Caco-2 (cell line): ENCODE results near the gene SCN7A. TPM values are rescaled to one million over a fixed set of nuclear protein-coding genes. Genes with fewer than 3 reads are reported as not detected.
A peak's percentile ranks its signal among the peaks of the same experiment; 100 is the strongest.

Experiments used
- BruUV-seq: library from RNA; stranded (reverse); fragments of 400-500 nt; replicated peaks from 2 replicates; lab custom pipeline; 2021; lab: Mats Ljungman, UMichigan
- CTCF ChIA-PET: fragments of 300-600 bp; sonication (Branson Sonifier 250); formaldehyde crosslinking; loops from one replicate; lab custom pipeline; 2022; ENCODE audit warnings: antibody characterized with exemption; lab: Charles Lee
- POLR2A ChIA-PET: fragments of 300-600 bp; sonication (Branson Sonifier 250); formaldehyde crosslinking; loops from one replicate; lab custom pipeline; 2022; ENCODE audit warnings: antibody characterized with exemption; lab: Charles Lee
- DNase-seq, 2 experiments: peaks; one replicate each; pipeline versions ENCODE4 v3.0.0 to v3.0.0-alpha.2; 2020 to 2022
- H3K27me3 ChIP-seq: replicated peaks from 2 replicates; pipeline ENCODE4 v1.6.0; 2011; ENCODE audit warnings: low read length; ENCODE audit not compliant: control insufficient read depth, insufficient read depth
- H3K36me3 ChIP-seq: 2 replicates; pipeline ENCODE4 v1.5.1; 2011; ENCODE audit warnings: low read length; ENCODE audit not compliant: control insufficient read depth, insufficient read depth
- H3K4me1 ChIP-seq: fragments of 250-450 bp; sonication (Bioruptor Pico); 2 replicates; pipeline ENCODE4 v1.5.1; 2020; ENCODE audit warnings: mild to moderate bottlenecking
- H3K4me3 ChIP-seq: 2 replicates; pipeline ENCODE4 v1.5.1; 2011; ENCODE audit warnings: low read depth, mild to moderate bottlenecking, control low read depth, low read length
- H3K9me3 ChIP-seq: fragments of 250-450 bp; sonication (Bioruptor Pico); 2 replicates; pipeline ENCODE4 v1.5.1; 2020; ENCODE audit warnings: mild to moderate bottlenecking, moderate library complexity
- H3K27ac Mint-ChIP-seq: one replicate; pipeline ENCODE4 v1.8.0; 2022; ENCODE audit warnings: mixed read lengths; ENCODE audit not compliant: unreplicated experiment
- H3K27me3 Mint-ChIP-seq: one replicate; pipeline ENCODE4 v1.8.0; 2022; ENCODE audit warnings: mixed read lengths; ENCODE audit not compliant: insufficient read depth, unreplicated experiment
- H3K36me3 Mint-ChIP-seq: one replicate; pipeline ENCODE4 v1.8.0; 2022; ENCODE audit warnings: mild to moderate bottlenecking, mixed read lengths; ENCODE audit not compliant: insufficient read depth, unreplicated experiment
- H3K4me1 Mint-ChIP-seq: one replicate; pipeline ENCODE4 v1.8.0; 2022; ENCODE audit warnings: low read depth, mixed read lengths; ENCODE audit not compliant: unreplicated experiment
- H3K4me3 Mint-ChIP-seq: one replicate; pipeline ENCODE4 v1.8.0; 2022; ENCODE audit warnings: mild to moderate bottlenecking, moderate library complexity, mixed read lengths; ENCODE audit not compliant: unreplicated experiment
- H3K9me3 Mint-ChIP-seq: one replicate; pipeline ENCODE4 v1.8.0; 2022; ENCODE audit warnings: mixed read lengths; ENCODE audit not compliant: unreplicated experiment
- CTCF ChIP-seq, 2 experiments: fragments of 200-600 bp in 1 of 2; IDR thresholded peaks; 1 replicate in 1 of 2; 2 replicates in 1 of 2; pipeline versions ENCODE4 v1.5.1 to v1.8.0; 2011 to 2022; ENCODE audit warnings: antibody characterized with exemption in 1 of 2, control low read depth in 1 of 2, inconsistent platforms in 1 of 2, low read depth in 1 of 2, low read length in 1 of 2, mild to moderate bottlenecking in 1 of 2, moderate library complexity in 1 of 2; ENCODE audit not compliant: insufficient read depth in 1 of 2, severe bottlenecking in 1 of 2, unreplicated experiment in 1 of 2
- intact Hi-C: fragments of 100-400 bp; cut with micrococcal nuclease; formaldehyde crosslinking; loops from one replicate; pipeline ENCODE4 v1.10.0; 2022; ENCODE audit not compliant: unreplicated experiment
- total RNA-seq: library from RNA; stranded (reverse); gene quantifications from 2 replicates; pipeline ENCODE4 v1.2.3, GENCODE V29; 2022

The SCN7A gene
- total RNA-seq, 1 experiment from 2014 or later: 0.27 TPM

- Histone ChIP-seq H3K36me3 (no peaks in the 10 kb centered on the region), H3K9me3 (no peaks in the 10 kb centered on the region), H3K27me3 (no peaks in the 10 kb centered on the region; the same call in 1 of the 2 replicates), H3K4me3 (no peak overlapping the region), H3K4me1 (peaks cover 30% of the 10 kb centered on the region; the same call in 1 of the 2 replicates)
- ChIA-PET CTCF (no interaction called here), POLR2A (no interaction called here)
- intact Hi-C loops: no loop called here
- BruUV-seq: no TSS peak
- Mint-ChIP-seq H3K36me3 (no peaks in the 10 kb centered on the region), H3K9me3 (no peaks in the 10 kb centered on the region), H3K27ac (peak overlapping the region; percentile 31), H3K4me3 (peak overlapping the region; percentile 3), H3K4me1 (peaks cover 18% of the 10 kb centered on the region), H3K27me3 (no peaks in the 10 kb centered on the region)
- no peak for TF ChIP-seq CTCF (IDR thresholded peaks at IDR 0.05; ENCODE audit: insufficient read depth in 1 of 2, low read depth in 1 of 2, low read length in 1 of 2, severe bottlenecking in 1 of 2, unreplicated experiment in 1 of 2)
- DNase-seq: no peak
Observed at GRCh38 chr2:166373105-166373504, 120.9 kb downstream of the SCN7A start.

GRCh38 chr2:166372046-166372445, 122.0 kb downstream of the SCN7A start:
- H3K9me3 Mint-ChIP-seq: no peaks in the 10 kb centered on the region
- no peaks in the 10 kb centered on the region for H3K27me3 Mint-ChIP-seq
- no peaks in the 10 kb centered on the region for H3K36me3 Mint-ChIP-seq
- intact Hi-C loops: no loop called here
- no peak overlapping the region for H3K4me3 ChIP-seq
- TF ChIP-seq CTCF (IDR thresholded peaks at IDR 0.05; ENCODE audit: insufficient read depth in 1 of 2, low read depth in 1 of 2, low read length in 1 of 2, severe bottlenecking in 1 of 2, unreplicated experiment in 1 of 2): no peak
- H3K9me3 ChIP-seq: no peaks in the 10 kb centered on the region
- H3K27ac Mint-ChIP-seq: no peak overlapping the region
- BruUV-seq: no TSS peak
- peak overlapping the region; percentile 33 for H3K4me3 Mint-ChIP-seq
- no peaks in the 10 kb centered on the region for H3K36me3 ChIP-seq
- peaks cover 18% of the 10 kb centered on the region for H3K4me1 Mint-ChIP-seq
- no peaks in the 10 kb centered on the region; the same call in 1 of the 2 replicates for H3K27me3 ChIP-seq
- POLR2A ChIA-PET: no interaction called here
- CTCF ChIA-PET: no interaction called here
- DNase-seq: peak in 1 of 2 experiments; percentile 59
- peaks cover 30% of the 10 kb centered on the region; the same call in 1 of the 2 replicates for H3K4me1 ChIP-seq

- POLR2A ChIA-PET: no interaction called here
- CTCF ChIA-PET: no interaction called here
- Mint-ChIP-seq H3K9me3 (no peaks in the 10 kb centered on the region), H3K4me3 (no peak overlapping the region), H3K4me1 (peaks cover 6% of the 10 kb centered on the region), H3K27ac (no peak overlapping the region), H3K27me3 (no peaks in the 10 kb centered on the region), H3K36me3 (no peaks in the 10 kb centered on the region)
- no TSS peak for BruUV-seq
- Histone ChIP-seq H3K36me3 (no peaks in the 10 kb centered on the region), H3K9me3 (no peaks in the 10 kb centered on the region), H3K27me3 (no peaks in the 10 kb centered on the region), H3K4me3 (no peak overlapping the region), H3K4me1 (peaks cover 7% of the 10 kb centered on the region; the same call in 1 of the 2 replicates)
- DNase-seq: no peak
- TF ChIP-seq CTCF (IDR thresholded peaks at IDR 0.05; ENCODE audit: insufficient read depth in 1 of 2, low read depth in 1 of 2, low read length in 1 of 2, severe bottlenecking in 1 of 2, unreplicated experiment in 1 of 2): no peak
- intact Hi-C loops: no loop called here
Observed at GRCh38 chr2:166365803-166366420, 128.1 kb downstream of the SCN7A start.
